H9 (cell line): ENCODE results near the gene EIF2AK2. TPM values are rescaled to one million over a fixed set of nuclear protein-coding genes. Genes with fewer than 3 reads are reported as not detected.

Source experiments
- DNase-seq: peaks from one replicate; pipeline ENCODE4 v3.0.0-alpha.2; 2017
- H2AFZ ChIP-seq: one replicate; pipeline ENCODE4 v1.6.1; 2013; ENCODE audit warnings: mild to moderate bottlenecking, low read length, control low read depth, moderate library complexity
- H2AK5ac ChIP-seq: 2 replicates; pipeline ENCODE4 v1.6.1; 2013; ENCODE audit warnings: low read length, control low read depth, mixed read lengths; ENCODE audit not compliant: insufficient read length
- H2BK120ac ChIP-seq: one replicate; pipeline ENCODE4 v1.6.1; 2013; ENCODE audit warnings: low read depth, mild to moderate bottlenecking, low read length, control low read depth, inconsistent platforms; ENCODE audit not compliant: poor library complexity, severe bottlenecking
- H2BK12ac ChIP-seq: 2 replicates; pipeline ENCODE4 v1.6.1; 2013; ENCODE audit warnings: low read length, control low read depth, mixed read lengths, low read depth; ENCODE audit not compliant: insufficient read length
- H2BK15ac ChIP-seq: 2 replicates; pipeline ENCODE4 v1.6.1; 2013; ENCODE audit warnings: low read depth, low read length, control low read depth
- H2BK20ac ChIP-seq: one replicate; pipeline ENCODE4 v1.6.1; 2013; ENCODE audit warnings: low read depth, mild to moderate bottlenecking, low read length, control low read depth, inconsistent platforms; ENCODE audit not compliant: poor library complexity, severe bottlenecking
- H2BK5ac ChIP-seq: 2 replicates; pipeline ENCODE4 v1.6.1; 2013; ENCODE audit warnings: low read length, control low read depth, mixed read lengths; ENCODE audit not compliant: insufficient read length
- H3K14ac ChIP-seq: 2 replicates; pipeline ENCODE4 v1.6.1; 2013; ENCODE audit warnings: low read length, control low read depth; ENCODE audit not compliant: insufficient read depth
- H3K18ac ChIP-seq: 2 replicates; pipeline ENCODE4 v1.6.1; 2013; ENCODE audit warnings: low read depth, mild to moderate bottlenecking, mixed read lengths, low read length, control low read depth; ENCODE audit not compliant: insufficient read length
- H3K23ac ChIP-seq: 2 replicates; pipeline ENCODE4 v1.6.1; 2013; ENCODE audit warnings: low read length, control low read depth, mixed read lengths, low read depth; ENCODE audit not compliant: insufficient read length
- H3K23me2 ChIP-seq: 2 replicates; pipeline ENCODE4 v1.6.1; 2013; ENCODE audit warnings: low read depth, mild to moderate bottlenecking, mixed read lengths, low read length, control low read depth; ENCODE audit not compliant: insufficient read length, poor library complexity, severe bottlenecking
- H3K27ac ChIP-seq: 2 replicates; pipeline ENCODE4 v1.5.1; 2013; ENCODE audit warnings: low read length, control low read depth, mixed read lengths, low read depth; ENCODE audit not compliant: insufficient read length
- H3K27me3 ChIP-seq: 2 replicates; pipeline ENCODE4 v1.6.1; 2013; ENCODE audit warnings: low read length, control low read depth, inconsistent platforms; ENCODE audit not compliant: insufficient read depth
- H3K4ac ChIP-seq: 2 replicates; pipeline ENCODE4 v1.6.1; 2013; ENCODE audit warnings: low read depth, mild to moderate bottlenecking, control low read depth, inconsistent platforms, low read length, moderate library complexity
- H3K4me1 ChIP-seq: 2 replicates; pipeline ENCODE4 v1.6.1; 2013; ENCODE audit warnings: low read length, control low read depth, inconsistent platforms; ENCODE audit not compliant: insufficient read depth
- H3K4me2 ChIP-seq: 2 replicates; pipeline ENCODE4 v1.6.1; 2013; ENCODE audit warnings: low read length, control low read depth, mixed read lengths; ENCODE audit not compliant: insufficient read length, insufficient read depth
- H3K56ac ChIP-seq: 2 replicates; pipeline ENCODE4 v1.6.1; 2013; ENCODE audit warnings: low read depth, mild to moderate bottlenecking, mixed read lengths, low read length, control low read depth; ENCODE audit not compliant: insufficient read length
- H3K79me1 ChIP-seq: 2 replicates; pipeline ENCODE4 v1.6.1; 2013; ENCODE audit warnings: low read depth, mild to moderate bottlenecking, moderate library complexity, low read length, control low read depth, inconsistent platforms; ENCODE audit not compliant: insufficient read depth, poor library complexity, severe bottlenecking
- H3K79me2 ChIP-seq: 2 replicates; pipeline ENCODE4 v1.6.1; 2013; ENCODE audit warnings: low read length, control low read depth, inconsistent platforms; ENCODE audit not compliant: insufficient read depth
- H3K9ac ChIP-seq: 2 replicates; pipeline ENCODE4 v1.6.1; 2013; ENCODE audit warnings: low read length, control low read depth, mixed read lengths; ENCODE audit not compliant: insufficient read length; ENCODE audit errors: extremely low read depth
- H3K9me3 ChIP-seq: one replicate; pipeline ENCODE4 v1.6.1; 2013; ENCODE audit warnings: low read depth, low read length, inconsistent platforms; ENCODE audit not compliant: control insufficient read depth
- H3T11ph ChIP-seq: one replicate; pipeline ENCODE4 v1.6.1; 2013; ENCODE audit warnings: mild to moderate bottlenecking, low read length, control low read depth, inconsistent platforms
- H4K20me1 ChIP-seq: one replicate; pipeline ENCODE4 v1.6.1; 2013; ENCODE audit not compliant: control insufficient read depth, insufficient read length, insufficient read depth
- H4K5ac ChIP-seq: 2 replicates; pipeline ENCODE4 v1.6.1; 2013; ENCODE audit warnings: low read depth, mild to moderate bottlenecking, mixed read lengths, low read length, control low read depth; ENCODE audit not compliant: insufficient read length
- H4K8ac ChIP-seq: replicated peaks from 2 replicates; pipeline ENCODE4 v1.6.1; 2013; ENCODE audit warnings: low read length, control low read depth, mixed read lengths, low read depth; ENCODE audit not compliant: insufficient read length
- H4K91ac ChIP-seq: 2 replicates; pipeline ENCODE4 v1.6.1; 2013; ENCODE audit warnings: low read depth, mild to moderate bottlenecking, moderate library complexity, mixed read lengths, low read length, control low read depth; ENCODE audit not compliant: insufficient read length
- H3K27ac Mint-ChIP-seq, 3 experiments: 2 replicates in 2 of 3; 3 replicates in 1 of 3; pipeline ENCODE4 v1.8.0; 2020 to 2021; ENCODE audit warnings: mixed read lengths in 3 of 3, mild to moderate bottlenecking in 1 of 3, moderate library complexity in 1 of 3
- H3K27me3 Mint-ChIP-seq: 2 replicates; pipeline ENCODE4 v1.8.0; 2021; ENCODE audit warnings: low read depth, mild to moderate bottlenecking, moderate library complexity, mixed read lengths
- H3K36me3 Mint-ChIP-seq, 3 experiments: 2 replicates in 2 of 3; 3 replicates in 1 of 3; pipeline ENCODE4 v1.8.0; 2020 to 2021; ENCODE audit warnings: low read depth in 3 of 3, mixed read lengths in 3 of 3; ENCODE audit not compliant: insufficient read depth in 1 of 3
- H3K4me1 Mint-ChIP-seq, 2 experiments: 2 replicates each; pipeline ENCODE4 v1.8.0; 2020; ENCODE audit warnings: mixed read lengths in 2 of 2
- H3K4me3 Mint-ChIP-seq, 2 experiments: 2 replicates in 1 of 2; 3 replicates in 1 of 2; pipeline ENCODE4 v1.8.0; 2020 to 2021; ENCODE audit warnings: mild to moderate bottlenecking in 2 of 2, mixed read lengths in 2 of 2, moderate library complexity in 1 of 2
- H3K9me3 Mint-ChIP-seq, 2 experiments: 2 replicates in 1 of 2; 3 replicates in 1 of 2; pipeline ENCODE4 v1.8.0; 2020; ENCODE audit warnings: mild to moderate bottlenecking in 2 of 2, mixed read lengths in 2 of 2, moderate library complexity in 1 of 2
- CTCF ChIP-seq: fragments of 200-600 bp; sonication (generic); conservative IDR thresholded peaks from 3 replicates; pipeline ENCODE4 v1.8.0; 2021; ENCODE audit warnings: antibody characterized with exemption, mild to moderate bottlenecking
- WGBS: extraction: QIAGEN DNeasy Blood & Tissue Kit; methylation state at CpG from one replicate; pipeline ENCODE4 v1.1.7; 2013; ENCODE audit warnings: missing lambda C conversion rate, low lambda C conversion rate, mixed read lengths; ENCODE audit not compliant: insufficient read length; ENCODE audit errors: extremely low coverage; 5-methylcytosine and 5-hydroxymethylcytosine counted together
- total RNA-seq: library from RNA; stranded (reverse); gene quantifications from 2 replicates; pipeline ENCODE4 v1.2.1, GENCODE V29; 2021

The EIF2AK2 gene
- total RNA-seq, 1 experiment from 2014 or later, result 55.7 TPM

DNA sequence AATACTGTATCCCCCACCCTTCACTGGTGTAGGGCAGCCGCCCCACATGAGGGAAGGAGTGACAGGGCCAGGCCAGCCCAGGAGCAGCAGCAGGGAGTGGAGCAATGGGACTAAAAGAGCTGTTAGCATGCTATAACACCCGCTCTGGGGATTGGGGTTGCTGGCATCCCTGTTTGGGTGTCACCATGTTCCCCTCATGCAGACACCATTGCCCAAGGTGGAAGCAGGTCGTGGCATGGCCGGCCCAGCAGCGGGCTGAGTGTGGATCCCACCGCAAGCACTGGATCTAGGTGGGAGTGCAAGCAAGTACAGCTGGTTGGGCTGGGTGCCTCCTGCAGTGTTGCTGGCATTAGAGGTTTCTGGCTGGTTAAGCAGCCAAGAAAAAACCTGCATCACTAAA is 35.0 kb upstream of the EIF2AK2 start:
- H3K4me2 ChIP-seq, result no peak overlapping the region
- no peak overlapping the region for H3K18ac ChIP-seq
- no peak overlapping the region for H3K27ac ChIP-seq
- no peaks in the 10 kb centered on the region; the same call in 1 of the 2 replicates for H3K79me2 ChIP-seq
- no peak overlapping the region for H3T11ph ChIP-seq
- no peak overlapping the region for H4K91ac ChIP-seq
- no peaks in the 10 kb centered on the region for H4K20me1 ChIP-seq
- no peak overlapping the region for H2BK5ac ChIP-seq
- H3K23me2 ChIP-seq, result no peaks in the 10 kb centered on the region
- no peak overlapping the region for H2AK5ac ChIP-seq
- TF ChIP-seq CTCF, result no peak
- H2BK120ac ChIP-seq, result no peak overlapping the region
- no peak overlapping the region for H3K4ac ChIP-seq
- H2BK12ac ChIP-seq, result no peak overlapping the region
- peak overlapping the region; percentile 65 to 93 (median 85); a peak in 6 of 7 replicates for H3K27ac Mint-ChIP-seq
- H3K27me3 ChIP-seq, result no peaks in the 10 kb centered on the region
- no peak overlapping the region for H2AFZ ChIP-seq
- no peaks in the 10 kb centered on the region for H3K79me1 ChIP-seq
- no peak overlapping the region for H3K14ac ChIP-seq
- no CpG with 5 or more reads among the region's 6 CpGs for WGBS
- no peaks in the 10 kb centered on the region for H3K27me3 Mint-ChIP-seq
- H3K56ac ChIP-seq, result no peak overlapping the region
- H4K5ac ChIP-seq, result no peak overlapping the region
- H4K8ac ChIP-seq, result no peak overlapping the region
- H3K4me3 Mint-ChIP-seq, result no peak overlapping the region
- DNase-seq, result peak; percentile 36
- H3K4me1 ChIP-seq, result peaks cover 12% of the 10 kb centered on the region; the same call in 1 of the 2 replicates
- no peak overlapping the region for H3K23ac ChIP-seq
- H3K9me3 ChIP-seq, result no peaks in the 10 kb centered on the region
- H3K36me3 Mint-ChIP-seq, result peaks cover 0 to 5% (median 0%) of the 10 kb centered on the region in 3 experiments; a peak in 2 of 7 replicates
- no peak overlapping the region for H3K9ac ChIP-seq
- H3K9me3 Mint-ChIP-seq, result no peaks in the 10 kb centered on the region
- H2BK20ac ChIP-seq, result no peak overlapping the region
- peaks cover 52 to 53% of the 10 kb centered on the region in 2 experiments for H3K4me1 Mint-ChIP-seq
- H2BK15ac ChIP-seq, result no peak overlapping the region
